Uterus (tissue), 4 donors: ENCODE results near the gene SIMC1. TPM values are rescaled to one million over a fixed set of nuclear protein-coding genes. Genes with fewer than 3 reads are reported as not detected.
"Not testable (repeated sequence)": the region's sequence is repeated elsewhere in the genome, so short reads cannot be mapped to it uniquely, and the experiment has no call there.

Source experiments
- DNase-seq, 2 donors: peaks; one replicate each; pipeline ENCODE4 v3.0.0-alpha.2; 2019 to 2020
- H3K27ac ChIP-seq, 2 donors: fragments of 200-600 bp; sonication (generic); 1 replicate in 1 of 2; 2 replicates in 1 of 2; pipeline ENCODE4 v1.5.1; 2016 to 2018
- H3K27me3 ChIP-seq, 2 donors: fragments of 200-600 bp; sonication (generic); one replicate each; pipeline ENCODE4 v1.5.1; 2018 to 2019; ENCODE audit warnings: control low read depth in 1 of 2
- H3K36me3 ChIP-seq, 2 donors: fragments of 200-600 bp; sonication (generic); one replicate each; pipeline ENCODE4 v1.5.1; 2019; ENCODE audit warnings: control low read depth in 1 of 2
- H3K4me1 ChIP-seq, 2 donors: fragments of 200-600 bp; sonication (generic); one replicate each; pipeline ENCODE4 v1.5.1; 2018 to 2019; ENCODE audit warnings: control low read depth in 1 of 2
- H3K4me3 ChIP-seq, 2 donors: fragments of 200-600 bp; sonication (generic); 1 replicate in 1 of 2; 2 replicates in 1 of 2; pipeline ENCODE4 v1.5.1; 2018 to 2019; ENCODE audit warnings: mild to moderate bottlenecking in 1 of 2
- H3K9me3 ChIP-seq, 2 donors: fragments of 200-600 bp; sonication (generic); one replicate each; pipeline ENCODE4 v1.5.1; 2019; ENCODE audit warnings: control low read depth in 1 of 2
- POLR2A ChIP-seq, 2 donors: fragments of 450-650 bp; IDR thresholded peaks; one replicate each; pipeline ENCODE4 v1.6.1; 2016; ENCODE audit warnings: antibody characterized with exemption in 2 of 2, mild to moderate bottlenecking in 1 of 2, moderate library complexity in 1 of 2
- intact Hi-C: fragments of 100-400 bp; cut with DNase I; formaldehyde crosslinking; loops from one replicate; pipeline ENCODE4 v1.15.1; 2023; ENCODE audit warnings: low total_unique reads
- total RNA-seq, 4 donors: library from RNA; depleted of rRNA in 3 of 4; stranded (reverse); fragments of >200 nt in 3 of 4; gene quantifications; one replicate each; pipeline versions ENCODE4 v1.1.0 to v1.2.4, GENCODE V29; 2014 to 2023
- TF ChIP-seq, protein P1 (sequence below), 4 experiments: fragments of 200-600 bp in 2 of 4; fragments of 450-650 bp in 2 of 4; sonication (generic) in 2 of 4; IDR thresholded peaks; one replicate each; pipeline ENCODE4 v1.5.1; 2016 to 2019; ENCODE audit warnings: antibody characterized with exemption in 4 of 4, mild to moderate bottlenecking in 2 of 4, moderate library complexity in 1 of 4
- donor health status: DM: yes; HTN: yes; CAD: no.

Gene SIMC1
- total RNA-seq, 4 donors from 2014 or later: 1.5 to 43.0 (median 14.9) TPM

- intact Hi-C loops: no loop called here
- H3K27ac ChIP-seq: no peak overlapping the region
- no peaks in the 10 kb centered on the region for H3K36me3 ChIP-seq
- TF ChIP-seq, protein P1, sequence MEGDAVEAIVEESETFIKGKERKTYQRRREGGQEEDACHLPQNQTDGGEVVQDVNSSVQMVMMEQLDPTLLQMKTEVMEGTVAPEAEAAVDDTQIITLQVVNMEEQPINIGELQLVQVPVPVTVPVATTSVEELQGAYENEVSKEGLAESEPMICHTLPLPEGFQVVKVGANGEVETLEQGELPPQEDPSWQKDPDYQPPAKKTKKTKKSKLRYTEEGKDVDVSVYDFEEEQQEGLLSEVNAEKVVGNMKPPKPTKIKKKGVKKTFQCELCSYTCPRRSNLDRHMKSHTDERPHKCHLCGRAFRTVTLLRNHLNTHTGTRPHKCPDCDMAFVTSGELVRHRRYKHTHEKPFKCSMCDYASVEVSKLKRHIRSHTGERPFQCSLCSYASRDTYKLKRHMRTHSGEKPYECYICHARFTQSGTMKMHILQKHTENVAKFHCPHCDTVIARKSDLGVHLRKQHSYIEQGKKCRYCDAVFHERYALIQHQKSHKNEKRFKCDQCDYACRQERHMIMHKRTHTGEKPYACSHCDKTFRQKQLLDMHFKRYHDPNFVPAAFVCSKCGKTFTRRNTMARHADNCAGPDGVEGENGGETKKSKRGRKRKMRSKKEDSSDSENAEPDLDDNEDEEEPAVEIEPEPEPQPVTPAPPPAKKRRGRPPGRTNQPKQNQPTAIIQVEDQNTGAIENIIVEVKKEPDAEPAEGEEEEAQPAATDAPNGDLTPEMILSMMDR (IDR thresholded peaks at IDR 0.05): no peak
- TF ChIP-seq POLR2A (IDR thresholded peaks at IDR 0.05): no peak
- no peak for DNase-seq
- no peak overlapping the region for H3K4me3 ChIP-seq
- no peaks in the 10 kb centered on the region for H3K27me3 ChIP-seq
- no peaks in the 10 kb centered on the region for H3K9me3 ChIP-seq
- no peaks in the 10 kb centered on the region for H3K4me1 ChIP-seq
These were observed 35.1 kb upstream of the SIMC1 start for GRCh38 chr5:176203086-176203485.

GRCh38 chr5:176203535-176203934, 34.7 kb upstream of the SIMC1 start:
- H3K4me3 ChIP-seq, H3K36me3 ChIP-seq, H3K9me3 ChIP-seq, H3K27me3 ChIP-seq, DNase-seq, H3K27ac ChIP-seq, intact Hi-C loops, H3K4me1 ChIP-seq: not testable (repeated sequence)

DNA sequence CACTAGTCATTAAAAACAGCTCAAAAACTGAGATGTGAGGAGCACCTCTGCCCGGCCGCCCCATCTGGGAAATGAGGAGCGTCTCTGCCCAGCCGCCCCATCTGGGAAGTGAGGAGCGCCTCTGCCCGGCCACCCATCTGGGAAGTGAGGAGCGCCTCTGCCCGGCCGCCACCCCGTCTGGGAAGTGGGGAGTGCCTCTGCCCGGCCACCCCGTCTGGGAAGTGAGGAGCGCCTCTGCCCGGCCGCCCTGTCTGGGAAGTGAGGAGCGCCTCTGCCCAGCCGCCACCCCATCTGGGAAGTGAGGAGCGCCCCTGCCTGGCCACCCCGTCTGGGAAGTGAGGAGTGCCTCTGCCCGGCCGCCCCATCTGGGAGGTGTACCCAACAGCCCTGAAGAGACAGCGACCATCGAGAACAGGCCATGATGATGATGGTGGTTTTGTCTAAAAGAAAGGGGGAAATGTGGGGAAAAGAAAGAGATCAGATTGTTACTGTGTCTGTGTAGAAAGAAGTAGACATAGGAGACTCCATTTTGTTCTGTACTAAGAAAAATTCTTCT, 23.7 kb upstream of the SIMC1 start:
- intact Hi-C loops, DNase-seq: not testable (repeated sequence)

GRCh38 chr5:176216393-176216916, 21.8 kb upstream of the SIMC1 start:
- H3K36me3 ChIP-seq, H3K27me3 ChIP-seq, H3K4me1 ChIP-seq, intact Hi-C loops, H3K4me3 ChIP-seq, H3K9me3 ChIP-seq: not testable (repeated sequence)
- DNase-seq: peak in 1 of 2 donors; percentile 52
- H3K27ac ChIP-seq: peak overlapping the region; percentile 31 to 37

More for the DNA sequence above, 23.7 kb upstream of the SIMC1 start:
- H3K9me3 ChIP-seq, H3K36me3 ChIP-seq, H3K4me3 ChIP-seq, H3K27ac ChIP-seq, H3K27me3 ChIP-seq, H3K4me1 ChIP-seq: not testable (repeated sequence)

GRCh38 chr5:176217188-176217729, 21.0 kb upstream of the SIMC1 start:
- H3K36me3 ChIP-seq, H3K27me3 ChIP-seq, DNase-seq, intact Hi-C loops, H3K4me1 ChIP-seq, H3K9me3 ChIP-seq, H3K4me3 ChIP-seq: not testable (repeated sequence)
- H3K27ac ChIP-seq: peak overlapping the region; percentile 33 to 37

- intact Hi-C loops, H3K4me1 ChIP-seq, H3K27me3 ChIP-seq, DNase-seq, H3K9me3 ChIP-seq, H3K36me3 ChIP-seq, H3K4me3 ChIP-seq: not testable (repeated sequence)
- peak overlapping the region in 1 of 2 donors; percentile 33 for H3K27ac ChIP-seq
These were observed 20.5 kb upstream of the SIMC1 start for GRCh38 chr5:176217764-176218163.

DNA sequence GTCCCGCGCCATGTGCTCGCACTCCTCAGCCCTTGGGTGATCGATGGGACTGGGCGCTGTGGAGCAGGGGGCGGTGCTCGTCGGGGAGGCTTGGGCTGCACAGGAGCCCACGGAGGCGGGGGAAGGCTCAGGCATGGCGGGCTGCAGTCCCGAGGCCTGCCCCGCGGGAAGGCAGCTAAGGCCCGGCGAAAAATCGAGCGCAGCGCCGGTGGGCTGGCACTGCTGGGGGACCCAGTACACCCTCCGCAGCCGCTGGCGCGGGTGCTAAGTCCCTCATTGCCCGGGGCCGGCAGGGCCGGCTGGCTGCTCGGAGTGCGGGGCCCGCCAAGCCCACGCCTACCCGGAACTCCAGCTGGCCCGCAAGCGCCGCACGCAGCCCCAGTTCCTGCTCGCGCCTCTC, 16.2 kb upstream of the SIMC1 start:
- DNase-seq, H3K36me3 ChIP-seq, intact Hi-C loops, H3K27ac ChIP-seq, H3K4me3 ChIP-seq, H3K4me1 ChIP-seq, H3K27me3 ChIP-seq, H3K9me3 ChIP-seq: not testable (repeated sequence)

DNA sequence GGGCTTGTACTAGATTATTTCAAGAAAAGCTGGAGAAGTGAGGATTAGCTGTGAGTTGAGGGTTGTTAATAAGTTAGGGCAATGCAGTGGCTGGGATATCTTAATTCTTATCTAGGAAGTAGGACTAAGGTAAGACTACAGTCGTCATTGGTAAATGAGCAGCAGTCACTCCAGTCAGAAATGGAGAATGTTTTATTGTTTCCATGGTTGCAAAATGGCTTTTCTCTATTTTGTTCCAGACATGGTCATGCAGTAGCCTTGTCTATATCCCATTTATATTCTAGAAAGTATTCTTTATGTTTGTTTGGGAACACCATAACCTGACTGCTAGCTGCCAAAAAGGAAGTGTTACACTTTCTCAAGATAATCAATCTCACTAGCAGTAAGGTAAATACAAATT, 9.9 kb upstream of the SIMC1 start:
- H3K9me3 ChIP-seq, intact Hi-C loops, H3K4me3 ChIP-seq, H3K27ac ChIP-seq, H3K36me3 ChIP-seq, H3K27me3 ChIP-seq, DNase-seq, H3K4me1 ChIP-seq: not testable (repeated sequence)

GRCh38 chr5:176233253-176233652, 5.0 kb upstream of the SIMC1 start:
- H3K4me3 ChIP-seq, H3K27ac ChIP-seq, intact Hi-C loops, DNase-seq, H3K36me3 ChIP-seq, H3K4me1 ChIP-seq, H3K9me3 ChIP-seq, H3K27me3 ChIP-seq: not testable (repeated sequence)
